Thoracic aorta (tissue), 2 donors: ENCODE data around the gene HOXC9. TPM values are rescaled to one million over a fixed set of nuclear protein-coding genes. Genes with fewer than 3 reads are reported as not detected.

Source experiments
- ATAC-seq: fragments of 150-250 bp; one replicate; pipeline ENCODE4 v1.8.0; 2017; ENCODE audit warnings: low read depth; ENCODE audit not compliant: insufficient number of reproducible peaks, low FRiP score
- DNase-seq: peaks from one replicate; pipeline ENCODE4 v3.0.0-alpha.2; 2020; ENCODE audit warnings: low spot score
- H3K27ac ChIP-seq, 2 donors: fragments of 200-600 bp; sonication (generic); 1 replicate in 1 of 2; 2 replicates in 1 of 2; pipeline ENCODE4 v1.5.1; 2016; ENCODE audit warnings: mild to moderate bottlenecking in 2 of 2, moderate library complexity in 2 of 2
- H3K27me3 ChIP-seq: fragments of 200-600 bp; sonication (generic); replicated peaks from 2 replicates; pipeline ENCODE4 v1.6.0; 2016; ENCODE audit warnings: mild to moderate bottlenecking; ENCODE audit not compliant: insufficient read depth
- H3K36me3 ChIP-seq: fragments of 200-600 bp; sonication (generic); one replicate; pipeline ENCODE4 v1.5.1; 2016
- H3K4me1 ChIP-seq, 2 donors: fragments of 200-600 bp; sonication (generic); 1 replicate in 1 of 2; 2 replicates in 1 of 2; pipeline versions ENCODE4 v1.5.1 to v1.6.0; 2016; ENCODE audit warnings: low read depth in 2 of 2, mild to moderate bottlenecking in 1 of 2; ENCODE audit not compliant: control insufficient read depth in 1 of 2
- H3K4me3 ChIP-seq: fragments of 200-600 bp; sonication (generic); 2 replicates; pipeline ENCODE4 v1.5.1; 2016; ENCODE audit warnings: mild to moderate bottlenecking
- H3K9me3 ChIP-seq: fragments of 200-600 bp; sonication (generic); 2 replicates; pipeline ENCODE4 v1.5.1; 2016
- total RNA-seq, 2 donors: library from RNA; depleted of rRNA; stranded (reverse); fragments of >200 nt; gene quantifications; one replicate each; pipeline versions ENCODE4 v1.1.0 to v1.2.3, GENCODE V29; 2016
- TF ChIP-seq, protein P1 (sequence below): fragments of 200-600 bp; sonication (generic); IDR thresholded peaks from one replicate; pipeline ENCODE4 v1.5.1; 2019; ENCODE audit warnings: antibody characterized with exemption

Gene HOXC9
- total RNA-seq, 2 donors from 2014 or later = not detected

DNA sequence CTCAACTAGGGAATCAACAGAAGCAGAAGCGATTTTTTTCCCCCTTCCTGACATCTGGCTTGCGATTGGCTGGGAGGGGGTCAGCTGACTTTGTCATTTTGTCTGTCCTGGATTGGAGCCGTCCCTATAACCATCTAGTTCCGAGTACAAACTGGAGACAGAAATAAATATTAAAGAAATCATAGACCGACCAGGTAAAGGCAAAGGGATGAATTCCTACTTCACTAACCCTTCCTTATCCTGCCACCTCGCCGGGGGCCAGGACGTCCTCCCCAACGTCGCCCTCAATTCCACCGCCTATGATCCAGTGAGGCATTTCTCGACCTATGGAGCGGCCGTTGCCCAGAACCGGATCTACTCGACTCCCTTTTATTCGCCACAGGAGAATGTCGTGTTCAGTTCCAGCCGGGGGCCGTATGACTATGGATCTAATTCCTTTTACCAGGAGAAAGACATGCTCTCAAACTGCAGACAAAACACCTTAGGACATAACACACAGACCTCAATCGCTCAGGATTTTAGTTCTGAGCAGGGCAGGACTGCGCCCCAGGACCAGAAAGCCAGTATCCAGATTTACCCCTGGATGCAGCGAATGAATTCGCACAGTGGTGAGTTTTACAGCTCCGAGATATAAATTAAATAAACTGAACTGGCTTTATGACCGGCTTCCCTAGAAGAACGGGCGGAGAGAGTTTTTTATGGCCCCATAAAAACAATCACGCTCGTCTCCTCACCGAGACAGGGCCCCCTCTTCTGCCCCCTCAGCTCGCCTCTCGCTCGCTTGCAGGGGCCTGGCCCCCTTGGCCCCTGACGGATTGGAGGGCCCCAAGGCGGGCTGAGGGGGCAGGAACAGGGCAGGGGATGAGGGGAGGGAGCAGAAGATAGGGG, 28.6 kb downstream of the HOXC9 start, which contains the start of gene HOXC6:
Gene HOXC6, plus strand, starts transcription at position 127 of the 888 bp plus-strand sequence. Its CDS starts 82 bp downstream, at position 209.
- ATAC-seq (no peak), DNase-seq (no peak)
- TF ChIP-seq, protein P1, sequence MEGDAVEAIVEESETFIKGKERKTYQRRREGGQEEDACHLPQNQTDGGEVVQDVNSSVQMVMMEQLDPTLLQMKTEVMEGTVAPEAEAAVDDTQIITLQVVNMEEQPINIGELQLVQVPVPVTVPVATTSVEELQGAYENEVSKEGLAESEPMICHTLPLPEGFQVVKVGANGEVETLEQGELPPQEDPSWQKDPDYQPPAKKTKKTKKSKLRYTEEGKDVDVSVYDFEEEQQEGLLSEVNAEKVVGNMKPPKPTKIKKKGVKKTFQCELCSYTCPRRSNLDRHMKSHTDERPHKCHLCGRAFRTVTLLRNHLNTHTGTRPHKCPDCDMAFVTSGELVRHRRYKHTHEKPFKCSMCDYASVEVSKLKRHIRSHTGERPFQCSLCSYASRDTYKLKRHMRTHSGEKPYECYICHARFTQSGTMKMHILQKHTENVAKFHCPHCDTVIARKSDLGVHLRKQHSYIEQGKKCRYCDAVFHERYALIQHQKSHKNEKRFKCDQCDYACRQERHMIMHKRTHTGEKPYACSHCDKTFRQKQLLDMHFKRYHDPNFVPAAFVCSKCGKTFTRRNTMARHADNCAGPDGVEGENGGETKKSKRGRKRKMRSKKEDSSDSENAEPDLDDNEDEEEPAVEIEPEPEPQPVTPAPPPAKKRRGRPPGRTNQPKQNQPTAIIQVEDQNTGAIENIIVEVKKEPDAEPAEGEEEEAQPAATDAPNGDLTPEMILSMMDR = no peak
- Histone ChIP-seq H3K27me3 (no peaks in the 10 kb centered on the region), H3K36me3 (peaks cover 3% of the 10 kb centered on the region), H3K4me1 (peaks cover 0 to 10% of the 10 kb centered on the region in 2 donors), H3K9me3 (no peaks in the 10 kb centered on the region), H3K4me3 (peak within 1 kb of the TSS; percentile 69), H3K27ac (peak within 1 kb of the TSS in 1 of 2 donors; percentile 7)

DNA sequence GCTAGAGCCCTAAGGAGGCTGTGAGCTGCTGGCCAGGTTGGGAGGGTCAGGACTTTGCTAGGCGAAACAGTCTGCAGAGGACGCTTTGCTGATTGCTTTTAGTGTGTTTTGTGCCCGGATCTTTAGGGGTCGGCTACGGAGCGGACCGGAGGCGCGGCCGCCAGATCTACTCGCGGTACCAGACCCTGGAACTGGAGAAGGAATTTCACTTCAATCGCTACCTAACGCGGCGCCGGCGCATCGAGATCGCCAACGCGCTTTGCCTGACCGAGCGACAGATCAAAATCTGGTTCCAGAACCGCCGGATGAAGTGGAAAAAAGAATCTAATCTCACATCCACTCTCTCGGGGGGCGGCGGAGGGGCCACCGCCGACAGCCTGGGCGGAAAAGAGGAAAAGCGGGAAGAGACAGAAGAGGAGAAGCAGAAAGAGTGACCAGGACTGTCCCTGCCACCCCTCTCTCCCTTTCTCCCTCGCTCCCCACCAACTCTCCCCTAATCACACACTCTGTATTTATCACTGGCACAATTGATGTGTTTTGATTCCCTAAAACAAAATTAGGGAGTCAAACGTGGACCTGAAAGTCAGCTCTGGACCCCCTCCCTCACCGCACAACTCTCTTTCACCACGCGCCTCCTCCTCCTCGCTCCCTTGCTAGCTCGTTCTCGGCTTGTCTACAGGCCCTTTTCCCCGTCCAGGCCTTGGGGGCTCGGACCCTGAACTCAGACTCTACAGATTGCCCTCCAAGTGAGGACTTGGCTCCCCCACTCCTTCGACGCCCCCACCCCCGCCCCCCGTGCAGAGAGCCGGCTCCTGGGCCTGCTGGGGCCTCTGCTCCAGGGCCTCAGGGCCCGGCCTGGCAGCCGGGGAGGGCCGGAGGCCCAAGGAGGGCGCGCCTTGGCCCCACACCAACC, 29.8 kb downstream of the HOXC9 start:
- H3K27ac ChIP-seq = no peak overlapping the region
- TF ChIP-seq, protein P1 = no peak

DNA sequence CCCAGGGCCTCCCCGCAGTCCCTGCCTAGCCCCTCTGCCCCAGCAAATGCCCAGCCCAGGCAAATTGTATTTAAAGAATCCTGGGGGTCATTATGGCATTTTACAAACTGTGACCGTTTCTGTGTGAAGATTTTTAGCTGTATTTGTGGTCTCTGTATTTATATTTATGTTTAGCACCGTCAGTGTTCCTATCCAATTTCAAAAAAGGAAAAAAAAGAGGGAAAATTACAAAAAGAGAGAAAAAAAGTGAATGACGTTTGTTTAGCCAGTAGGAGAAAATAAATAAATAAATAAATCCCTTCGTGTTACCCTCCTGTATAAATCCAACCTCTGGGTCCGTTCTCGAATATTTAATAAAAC, 30.5 kb downstream of the HOXC9 start:
- Histone ChIP-seq H3K9me3 (no peaks in the 10 kb centered on the region), H3K4me3 (no peak overlapping the region), H3K4me1 (peaks cover 0 to 11% of the 10 kb centered on the region in 2 donors), H3K27ac (no peak overlapping the region), H3K27me3 (no peaks in the 10 kb centered on the region), H3K36me3 (peaks cover 3% of the 10 kb centered on the region)
- no peak for DNase-seq
- TF ChIP-seq, protein P1 = no peak
- no peak for ATAC-seq

More for the DNA sequence above, 29.8 kb downstream of the HOXC9 start:
- no peaks in the 10 kb centered on the region for H3K9me3 ChIP-seq
- no peaks in the 10 kb centered on the region for H3K27me3 ChIP-seq
- DNase-seq (no peak), ATAC-seq (no peak)
- H3K36me3 ChIP-seq = peaks cover 3% of the 10 kb centered on the region
- peak overlapping the region; percentile 69 for H3K4me3 ChIP-seq
- H3K4me1 ChIP-seq = peaks cover 0 to 11% of the 10 kb centered on the region in 2 donors

DNA sequence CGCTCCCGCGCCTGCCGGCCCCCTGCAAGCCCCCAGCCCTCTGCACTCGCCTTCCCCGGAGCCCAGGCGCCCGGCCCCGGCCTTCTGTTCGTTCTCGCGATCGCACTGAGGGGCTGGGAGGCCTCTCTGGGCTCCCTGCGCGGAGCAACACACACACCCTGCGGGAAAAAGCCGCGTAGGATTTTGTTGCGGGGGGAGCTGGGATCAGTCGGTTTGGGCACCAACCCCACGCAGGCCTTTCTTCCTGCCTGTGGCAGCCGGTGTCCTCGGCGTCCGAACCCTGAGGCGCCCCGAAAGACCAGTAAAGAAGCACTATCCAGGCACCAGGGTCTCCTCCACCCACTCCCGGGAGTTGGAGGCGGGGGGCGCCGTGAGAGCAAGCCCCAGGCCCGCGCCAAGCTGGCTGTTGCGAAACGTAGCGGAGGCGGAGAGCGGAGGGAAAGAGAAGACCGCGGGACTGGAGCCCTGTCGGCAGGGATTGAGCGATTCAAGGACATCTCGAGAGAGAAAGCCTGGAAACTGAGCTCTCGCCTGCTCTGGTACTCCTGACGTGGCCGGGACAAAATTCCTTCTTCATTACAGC, 31.0 kb downstream of the HOXC9 start:
- no peak overlapping the region for H3K27ac ChIP-seq

More for the DNA sequence above, 31.0 kb downstream of the HOXC9 start:
- H3K4me3 ChIP-seq = no peak overlapping the region
- H3K36me3 ChIP-seq = peaks cover 3% of the 10 kb centered on the region
- TF ChIP-seq, protein P1 = no peak
- ATAC-seq (no peak), DNase-seq (no peak)
- no peaks in the 10 kb centered on the region for H3K9me3 ChIP-seq
- H3K4me1 ChIP-seq = peaks cover 0 to 11% of the 10 kb centered on the region in 2 donors
- no peaks in the 10 kb centered on the region for H3K27me3 ChIP-seq
